HG02884 (cell line): ENCODE results near the gene NRG4.
"Not testable (repeated sequence)": the region's sequence is repeated elsewhere in the genome, so short reads cannot be mapped to it uniquely, and the experiment has no call there.

Experiments
- ATAC-seq: cut with Tn5 transposase; IDR thresholded peaks from one replicate; pipeline ENCODE4 v1.9.1; 2021; ENCODE audit warnings: mild to moderate bottlenecking, moderate library complexity; ENCODE audit not compliant: unreplicated experiment

The NRG4 gene

GRCh38 chr15:75928680-75929608, 83.3 kb downstream of the NRG4 start:
- ATAC-seq: no peak

- ATAC-seq: no peak
Measured at GRCh38 chr15:75927601-75928000, 84.6 kb downstream of the NRG4 start.

GRCh38 chr15:75926931-75927330, 85.3 kb downstream of the NRG4 start:
- ATAC-seq: no peak

GRCh38 chr15:75925440-75925839, 86.8 kb downstream of the NRG4 start:
- no peak for ATAC-seq

GRCh38 chr15:75924576-75924975, 87.6 kb downstream of the NRG4 start:
- ATAC-seq: no peak

GRCh38 chr15:75923756-75924155, 88.5 kb downstream of the NRG4 start:
- no peak for ATAC-seq

- no peak for ATAC-seq
Measured at GRCh38 chr15:75921732-75922703, 90.2 kb downstream of the NRG4 start.

- ATAC-seq: no peak
Measured at GRCh38 chr15:75920079-75920478, 92.1 kb downstream of the NRG4 start.

- ATAC-seq: no peak
Measured at GRCh38 chr15:75918135-75918534, 94.1 kb downstream of the NRG4 start.

GRCh38 chr15:75916978-75917377, 95.2 kb downstream of the NRG4 start:
- ATAC-seq: no peak

GRCh38 chr15:75910355-75910754, 101.9 kb downstream of the NRG4 start:
- not testable (repeated sequence) for ATAC-seq

GRCh38 chr15:75905231-75905630, 107.0 kb downstream of the NRG4 start:
- ATAC-seq: no peak

- peak; percentile 83 for ATAC-seq
Measured at GRCh38 chr15:75903331-75904239, 108.6 kb downstream of the NRG4 start, which contains the start of gene FBXO22. Gene FBXO22 (plus strand): TSS chr15:75903878. CDS start chr15:75903964, 86 bp downstream.

- no peak for ATAC-seq
Measured at GRCh38 chr15:75902129-75902557, 110.1 kb downstream of the NRG4 start.

GRCh38 chr15:75900577-75900976, 111.6 kb downstream of the NRG4 start:
- no peak for ATAC-seq

- no peak for ATAC-seq
Measured at GRCh38 chr15:75895731-75896130, 116.5 kb downstream of the NRG4 start.

GRCh38 chr15:75891895-75892294, 120.3 kb downstream of the NRG4 start:
- no peak for ATAC-seq
